Progenitor cell of endocrine pancreas (in vitro differentiated cells): ENCODE data around the gene ZNF74. TPM values are rescaled to one million over a fixed set of nuclear protein-coding genes. Genes with fewer than 3 reads are reported as not detected.

ENCODE experiments used
- DNase-seq: peaks from one replicate; pipeline ENCODE4 v3.0.0; 2021; ENCODE audit warnings: low spot score; ENCODE audit not compliant: unreplicated experiment
- H3K27ac Mint-ChIP-seq: 2 replicates; pipeline ENCODE4 v1.8.0; 2021; ENCODE audit warnings: mild to moderate bottlenecking, moderate library complexity, mixed read lengths
- H3K27me3 Mint-ChIP-seq: 2 replicates; pipeline ENCODE4 v1.8.0; 2021; ENCODE audit warnings: mixed read lengths
- H3K36me3 Mint-ChIP-seq: 2 replicates; pipeline ENCODE4 v1.8.0; 2022; ENCODE audit warnings: mixed read lengths; ENCODE audit not compliant: insufficient read depth
- H3K4me1 Mint-ChIP-seq: 2 replicates; pipeline ENCODE4 v1.8.0; 2021; ENCODE audit warnings: low read depth, mixed read lengths
- H3K4me3 Mint-ChIP-seq: 2 replicates; pipeline ENCODE4 v1.8.0; 2021; ENCODE audit warnings: low read depth, mild to moderate bottlenecking, moderate library complexity, mixed read lengths
- H3K9me3 Mint-ChIP-seq: 2 replicates; pipeline ENCODE4 v1.8.0; 2021; ENCODE audit warnings: low read depth, mixed read lengths
- total RNA-seq: library from RNA; stranded (reverse); gene quantifications from 2 replicates; pipeline ENCODE4 v1.2.1, GENCODE V29; 2021
- TF ChIP-seq, protein P1 (sequence below): fragments of 200-600 bp; sonication (generic); IDR thresholded peaks from one replicate; pipeline ENCODE4 v1.5.0; 2021; ENCODE audit warnings: antibody characterized with exemption, mild to moderate bottlenecking; ENCODE audit not compliant: unreplicated experiment

ZNF74 gene
- total RNA-seq, 1 donor from 2014 or later: 52.1 TPM

DNA sequence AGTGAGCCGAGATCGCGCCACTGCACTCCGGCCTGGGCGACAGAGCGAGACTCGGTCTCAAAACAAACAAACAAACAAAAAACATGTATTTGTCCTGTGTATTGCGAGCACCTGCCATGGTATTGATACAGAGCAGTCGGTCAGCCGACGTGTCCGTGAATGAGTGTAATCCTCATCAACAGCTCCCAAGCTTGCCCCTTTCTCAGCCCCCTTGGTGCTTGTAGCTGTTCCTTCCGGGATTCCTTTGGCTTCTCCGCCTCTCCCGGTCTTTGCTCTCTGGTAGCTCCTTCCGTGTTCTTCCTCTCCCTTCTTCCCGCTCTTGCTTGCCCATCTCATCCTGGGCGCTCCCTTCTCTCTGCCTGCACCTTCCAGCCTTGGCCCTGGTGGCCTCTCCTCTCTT lies 10.9 kb downstream of the ZNF74 start:
- H3K27ac Mint-ChIP-seq: no peak overlapping the region
- peaks cover under 1% of the 10 kb centered on the region for H3K4me1 Mint-ChIP-seq
- no peaks in the 10 kb centered on the region for H3K27me3 Mint-ChIP-seq
- DNase-seq: no peak
- TF ChIP-seq, protein P1, sequence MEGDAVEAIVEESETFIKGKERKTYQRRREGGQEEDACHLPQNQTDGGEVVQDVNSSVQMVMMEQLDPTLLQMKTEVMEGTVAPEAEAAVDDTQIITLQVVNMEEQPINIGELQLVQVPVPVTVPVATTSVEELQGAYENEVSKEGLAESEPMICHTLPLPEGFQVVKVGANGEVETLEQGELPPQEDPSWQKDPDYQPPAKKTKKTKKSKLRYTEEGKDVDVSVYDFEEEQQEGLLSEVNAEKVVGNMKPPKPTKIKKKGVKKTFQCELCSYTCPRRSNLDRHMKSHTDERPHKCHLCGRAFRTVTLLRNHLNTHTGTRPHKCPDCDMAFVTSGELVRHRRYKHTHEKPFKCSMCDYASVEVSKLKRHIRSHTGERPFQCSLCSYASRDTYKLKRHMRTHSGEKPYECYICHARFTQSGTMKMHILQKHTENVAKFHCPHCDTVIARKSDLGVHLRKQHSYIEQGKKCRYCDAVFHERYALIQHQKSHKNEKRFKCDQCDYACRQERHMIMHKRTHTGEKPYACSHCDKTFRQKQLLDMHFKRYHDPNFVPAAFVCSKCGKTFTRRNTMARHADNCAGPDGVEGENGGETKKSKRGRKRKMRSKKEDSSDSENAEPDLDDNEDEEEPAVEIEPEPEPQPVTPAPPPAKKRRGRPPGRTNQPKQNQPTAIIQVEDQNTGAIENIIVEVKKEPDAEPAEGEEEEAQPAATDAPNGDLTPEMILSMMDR: no peak
- H3K4me3 Mint-ChIP-seq: no peak overlapping the region
- peaks cover 14% of the 10 kb centered on the region for H3K36me3 Mint-ChIP-seq
- H3K9me3 Mint-ChIP-seq: no peaks in the 10 kb centered on the region

- DNase-seq: no peak
- no peaks in the 10 kb centered on the region for H3K9me3 Mint-ChIP-seq
- no peaks in the 10 kb centered on the region for H3K27me3 Mint-ChIP-seq
- TF ChIP-seq, protein P1: no peak
- H3K4me1 Mint-ChIP-seq: no peaks in the 10 kb centered on the region
- H3K36me3 Mint-ChIP-seq: peaks cover 14% of the 10 kb centered on the region
- H3K27ac Mint-ChIP-seq: no peak overlapping the region
- H3K4me3 Mint-ChIP-seq: no peak overlapping the region
These were observed 11.5 kb downstream of the ZNF74 start for GRCh38 chr22:20405291-20405930.

- Mint-ChIP-seq H3K4me3 (no peak overlapping the region), H3K36me3 (peaks cover 16% of the 10 kb centered on the region)
These were observed 12.2 kb downstream of the ZNF74 start for GRCh38 chr22:20405931-20406685.

GRCh38 chr22:20406686-20407408 lies 12.9 kb downstream of the ZNF74 start:
- Mint-ChIP-seq H3K27ac (no peak overlapping the region), H3K36me3 (peaks cover 16% of the 10 kb centered on the region), H3K9me3 (no peaks in the 10 kb centered on the region), H3K27me3 (no peaks in the 10 kb centered on the region), H3K4me3 (no peak overlapping the region), H3K4me1 (no peaks in the 10 kb centered on the region)
- TF ChIP-seq, protein P1: no peak
- no peak for DNase-seq

More at GRCh38 chr22:20405931-20406685, 12.2 kb downstream of the ZNF74 start:
- DNase-seq: no peak
- H3K27me3 Mint-ChIP-seq: no peaks in the 10 kb centered on the region
- no peaks in the 10 kb centered on the region for H3K9me3 Mint-ChIP-seq
- H3K4me1 Mint-ChIP-seq: no peaks in the 10 kb centered on the region
- TF ChIP-seq, protein P1: no peak
- H3K27ac Mint-ChIP-seq: no peak overlapping the region

- H3K4me3 Mint-ChIP-seq: no peak overlapping the region
- no peaks in the 10 kb centered on the region for H3K27me3 Mint-ChIP-seq
- no peak overlapping the region for H3K27ac Mint-ChIP-seq
- TF ChIP-seq, protein P1: no peak
- no peaks in the 10 kb centered on the region for H3K9me3 Mint-ChIP-seq
- peaks cover 16% of the 10 kb centered on the region for H3K36me3 Mint-ChIP-seq
- no peak for DNase-seq
- peaks cover 3% of the 10 kb centered on the region for H3K4me1 Mint-ChIP-seq
These were observed 13.9 kb downstream of the ZNF74 start for GRCh38 chr22:20407829-20408228.
